GM10266 (cell line): ENCODE data around the gene PIP4K2A.

Experiments used
- DNase-seq: peaks from one replicate; pipeline ENCODE4 v3.0.0; 2012; ENCODE audit errors: extremely low spot score
- TF ChIP-seq, protein P1 (sequence below): IDR thresholded peaks from 2 replicates; pipeline ENCODE4 v1.5.1; 2012; ENCODE audit warnings: mild to moderate bottlenecking, low read depth; ENCODE audit not compliant: control insufficient read depth, insufficient read depth; ENCODE audit errors: missing control alignments

The PIP4K2A gene

DNA sequence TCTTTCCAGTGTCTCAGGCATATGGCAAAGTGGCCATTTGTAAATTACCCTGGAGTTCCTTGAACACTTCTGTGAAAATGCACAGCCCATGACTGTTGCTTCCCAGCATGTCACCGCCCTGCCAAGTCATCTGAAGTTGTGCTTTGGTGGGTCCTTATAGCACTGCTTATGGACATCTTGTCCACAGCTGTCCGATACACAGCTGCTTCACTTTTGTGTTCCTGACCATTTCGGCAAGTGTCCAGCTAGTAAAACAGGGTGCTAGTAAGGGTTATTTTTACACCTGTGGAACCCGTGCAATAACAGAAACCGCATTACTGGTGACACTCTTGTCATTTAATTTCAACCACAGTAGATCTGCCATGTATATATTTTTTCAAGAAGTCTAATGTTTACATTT is 29.7 kb downstream of the PIP4K2A start:
- TF ChIP-seq, protein P1, sequence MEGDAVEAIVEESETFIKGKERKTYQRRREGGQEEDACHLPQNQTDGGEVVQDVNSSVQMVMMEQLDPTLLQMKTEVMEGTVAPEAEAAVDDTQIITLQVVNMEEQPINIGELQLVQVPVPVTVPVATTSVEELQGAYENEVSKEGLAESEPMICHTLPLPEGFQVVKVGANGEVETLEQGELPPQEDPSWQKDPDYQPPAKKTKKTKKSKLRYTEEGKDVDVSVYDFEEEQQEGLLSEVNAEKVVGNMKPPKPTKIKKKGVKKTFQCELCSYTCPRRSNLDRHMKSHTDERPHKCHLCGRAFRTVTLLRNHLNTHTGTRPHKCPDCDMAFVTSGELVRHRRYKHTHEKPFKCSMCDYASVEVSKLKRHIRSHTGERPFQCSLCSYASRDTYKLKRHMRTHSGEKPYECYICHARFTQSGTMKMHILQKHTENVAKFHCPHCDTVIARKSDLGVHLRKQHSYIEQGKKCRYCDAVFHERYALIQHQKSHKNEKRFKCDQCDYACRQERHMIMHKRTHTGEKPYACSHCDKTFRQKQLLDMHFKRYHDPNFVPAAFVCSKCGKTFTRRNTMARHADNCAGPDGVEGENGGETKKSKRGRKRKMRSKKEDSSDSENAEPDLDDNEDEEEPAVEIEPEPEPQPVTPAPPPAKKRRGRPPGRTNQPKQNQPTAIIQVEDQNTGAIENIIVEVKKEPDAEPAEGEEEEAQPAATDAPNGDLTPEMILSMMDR: no peak
- no peak for DNase-seq

GRCh38 chr10:22683140-22683389 is 31.3 kb downstream of the PIP4K2A start:
- TF ChIP-seq, protein P1: no peak
- no peak for DNase-seq

GRCh38 chr10:22682237-22683139 is 31.9 kb downstream of the PIP4K2A start:
- DNase-seq: no peak

GRCh38 chr10:22681783-22682183 is 32.6 kb downstream of the PIP4K2A start:
- TF ChIP-seq, protein P1: no peak

More at GRCh38 chr10:22682237-22683139, 31.9 kb downstream of the PIP4K2A start:
- TF ChIP-seq, protein P1: no peak

GRCh38 chr10:22681301-22681700 is 33.1 kb downstream of the PIP4K2A start:
- DNase-seq: no peak
- TF ChIP-seq, protein P1: no peak

More at GRCh38 chr10:22681783-22682183, 32.6 kb downstream of the PIP4K2A start:
- DNase-seq: no peak

DNA sequence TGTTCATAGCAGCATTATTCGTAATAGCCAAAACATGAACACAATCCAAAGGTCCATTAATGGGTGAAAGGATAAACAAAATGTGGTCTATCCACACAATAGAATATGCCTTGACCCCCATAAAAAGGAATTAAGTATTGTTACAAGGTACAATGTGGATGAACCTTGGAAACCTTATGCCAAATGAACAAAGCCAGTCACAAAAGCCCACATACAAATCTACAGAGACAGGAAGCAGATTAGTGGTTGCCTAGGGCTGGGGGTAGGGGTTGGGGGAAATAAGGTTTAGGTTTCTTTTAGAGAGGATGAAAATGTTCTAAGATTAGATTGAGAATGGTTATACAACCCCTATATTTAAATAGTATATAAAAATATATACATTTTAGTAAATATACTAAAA is 34.8 kb downstream of the PIP4K2A start:
- no peak for DNase-seq
- TF ChIP-seq, protein P1: no peak

- no peak for DNase-seq
- TF ChIP-seq, protein P1: no peak
Measured at GRCh38 chr10:22677333-22677732, 37.0 kb downstream of the PIP4K2A start.
